ENCODE results near the gene MTMR11.

Gene MTMR11

DNA sequence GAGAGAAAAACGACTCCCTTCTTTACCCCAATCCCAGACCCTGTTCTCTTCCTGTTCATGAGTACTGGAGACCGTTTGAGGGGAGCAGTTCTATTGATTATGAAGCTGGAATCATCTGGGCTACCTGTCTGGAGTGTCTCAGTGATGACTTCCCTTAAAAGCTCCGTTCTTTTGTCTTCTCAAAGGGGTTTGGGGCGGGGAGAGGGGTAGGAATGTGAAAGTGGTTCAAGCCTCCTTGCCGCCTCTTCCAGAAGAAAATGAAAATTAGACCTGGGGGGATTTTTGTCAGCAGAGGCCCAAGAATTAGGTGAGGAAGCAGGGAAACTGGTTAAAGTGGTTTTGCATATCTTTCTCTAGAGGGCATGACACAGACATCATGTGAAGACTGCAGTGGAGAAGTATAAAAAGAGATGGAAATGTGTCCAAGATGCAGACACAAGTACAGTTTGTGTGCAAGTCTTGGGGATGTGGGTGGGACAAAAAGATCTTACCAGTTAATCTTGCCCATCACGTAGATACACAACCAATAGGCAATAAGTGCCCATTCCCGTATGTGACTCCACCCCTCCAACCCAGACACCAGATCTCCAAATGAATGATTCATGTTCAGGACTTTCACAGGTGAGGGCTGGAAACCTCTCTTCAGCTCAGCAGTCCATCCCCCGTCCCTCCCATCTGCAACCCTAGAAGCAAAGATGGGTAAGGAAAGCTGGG, 470 bp upstream of the MTMR11 start:
- FAIRE-seq = no peak

GRCh38 chr1:149934356-149934755, 2.3 kb downstream of the MTMR11 start:
- FAIRE-seq = no peak

- no peak for FAIRE-seq
Measured at GRCh38 chr1:149933208-149933607, 3.5 kb downstream of the MTMR11 start.

GRCh38 chr1:149932474-149932873, 4.2 kb downstream of the MTMR11 start:
- FAIRE-seq = no peak

DNA sequence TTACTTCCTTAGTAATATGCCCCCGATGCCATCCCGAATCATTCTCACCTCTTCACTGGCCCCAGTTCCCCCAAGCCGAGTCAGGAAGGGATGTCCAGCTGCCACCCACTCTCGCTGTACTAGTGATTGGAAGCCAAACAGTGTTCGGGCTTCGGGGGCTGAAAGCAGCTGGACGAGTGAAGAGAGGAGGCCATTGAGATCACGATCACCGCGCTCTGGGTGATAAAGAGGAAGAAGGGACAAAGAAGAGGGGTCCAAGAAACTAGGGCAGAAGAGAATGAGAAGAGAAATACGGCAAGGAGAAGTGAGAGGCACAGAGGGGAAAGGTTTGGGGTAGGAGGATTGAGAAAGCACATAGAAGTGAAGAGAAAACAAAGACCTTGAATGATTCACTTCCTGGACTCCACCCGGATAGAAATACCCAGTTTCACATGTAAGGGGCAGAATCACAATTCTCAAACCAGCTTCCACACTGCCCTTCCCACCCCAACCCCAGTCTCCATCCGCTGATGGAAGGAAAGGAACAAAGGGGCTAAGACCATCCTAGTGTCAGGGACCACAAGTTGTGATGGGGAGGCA, 5.4 kb downstream of the MTMR11 start:
- FAIRE-seq = no peak

DNA sequence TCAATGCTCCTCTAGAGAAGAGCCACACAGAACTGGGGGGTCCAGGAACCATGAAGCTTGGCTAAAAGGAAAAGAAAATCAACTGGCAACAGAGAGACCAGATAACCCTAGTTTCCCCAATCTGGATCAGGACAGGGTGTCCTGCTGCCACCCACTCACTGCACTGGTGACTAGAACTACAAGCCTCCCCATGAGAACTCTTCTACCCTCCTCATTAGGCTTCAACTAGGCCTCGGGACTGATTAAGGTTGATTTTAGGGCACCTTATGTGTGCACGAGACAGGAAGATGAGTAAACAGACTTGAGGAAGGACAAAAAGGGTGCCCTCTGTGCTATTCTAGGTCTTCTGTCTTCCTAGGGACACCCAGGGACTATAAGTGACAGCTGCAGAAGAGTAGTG, 6.8 kb downstream of the MTMR11 start:
- FAIRE-seq = no peak

DNA sequence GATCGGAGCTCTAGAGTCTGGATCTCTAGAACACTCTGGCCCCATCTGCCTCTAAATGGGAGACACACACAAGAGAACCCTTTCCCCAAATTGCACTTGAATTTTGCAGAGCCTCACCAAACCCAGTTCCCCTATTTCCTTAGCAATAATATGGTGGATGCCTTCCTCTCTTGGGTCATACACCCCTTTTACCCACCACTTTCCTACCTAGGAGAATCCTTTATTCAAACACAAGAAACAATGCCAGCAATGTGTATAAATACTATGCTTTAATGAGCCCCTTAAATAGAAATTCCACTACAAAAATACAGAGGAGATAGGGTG, 8.3 kb downstream of the MTMR11 start:
- no peak for FAIRE-seq

DNA sequence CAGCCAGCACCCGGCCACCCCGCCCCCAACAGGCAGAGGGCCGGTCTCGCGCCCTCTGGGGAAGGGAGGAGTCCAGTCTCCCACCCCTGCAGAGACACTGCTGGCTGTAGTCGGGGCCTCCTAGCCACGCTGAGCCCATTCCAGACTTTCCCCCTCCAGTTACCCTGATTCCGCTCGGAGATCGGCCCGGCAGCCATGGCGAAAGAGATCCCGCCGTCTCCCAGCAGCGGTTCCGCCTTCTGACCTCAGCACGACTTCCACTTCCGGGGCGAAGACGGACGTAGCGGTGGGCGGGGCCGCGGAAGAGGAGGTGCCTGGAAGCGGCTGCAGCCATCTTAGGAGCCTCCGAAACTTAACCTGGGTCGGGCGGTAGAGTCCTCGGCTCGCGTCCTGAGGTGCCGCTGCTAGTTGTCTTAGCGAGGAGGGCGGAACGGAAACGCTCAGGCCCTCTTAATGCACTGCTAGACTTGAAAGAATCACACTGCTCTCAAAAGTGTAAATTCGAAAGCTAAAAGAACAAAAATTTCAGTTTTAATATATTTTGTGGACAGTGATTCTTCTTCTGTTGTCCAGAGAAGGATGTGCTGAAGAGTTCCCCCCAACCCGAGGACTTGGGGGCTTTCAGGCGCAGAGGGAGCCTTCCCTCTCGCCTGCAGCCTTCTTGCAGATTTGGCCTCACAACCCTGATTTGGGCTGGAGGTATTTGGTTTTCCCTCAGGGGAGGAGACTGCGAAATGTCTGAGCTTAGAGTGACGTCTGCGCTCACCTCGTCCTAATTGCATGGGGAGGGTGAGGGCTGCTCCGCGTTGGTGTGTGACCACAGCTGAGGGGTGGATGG, 8.9 kb downstream of the MTMR11 start, which contains the start of gene SF3B4:
TSS of gene SF3B4 (minus strand) at position 241 of the 838 bp plus-strand sequence. CDS start at position 197, 44 bp downstream.
- peak; percentile 50 for FAIRE-seq

DNA sequence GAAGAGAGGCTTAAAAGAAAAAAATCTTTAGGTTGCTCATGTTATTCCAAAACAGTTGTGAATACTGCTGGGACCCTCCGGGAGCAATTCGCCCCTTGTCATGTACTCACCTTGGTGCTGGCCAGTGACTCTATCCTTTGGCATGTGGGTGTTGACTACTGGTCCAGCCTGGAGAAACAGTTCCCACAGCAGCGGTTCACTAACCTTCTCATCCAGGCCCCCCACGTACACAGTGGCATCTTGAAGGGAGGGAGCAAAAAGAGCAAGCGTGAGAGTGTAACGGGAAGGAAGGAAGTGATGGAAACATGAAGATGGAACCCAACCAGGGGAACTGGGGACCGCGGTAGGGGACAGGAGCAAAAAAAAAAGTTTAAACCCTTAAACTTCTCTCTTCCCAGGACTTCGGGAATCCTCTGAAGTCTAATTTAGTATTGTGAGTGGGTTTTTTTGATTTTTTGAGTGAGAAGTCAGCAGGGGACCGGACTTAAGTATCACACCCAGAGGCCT, 9.6 kb downstream of the MTMR11 start:
- no peak for FAIRE-seq

DNA sequence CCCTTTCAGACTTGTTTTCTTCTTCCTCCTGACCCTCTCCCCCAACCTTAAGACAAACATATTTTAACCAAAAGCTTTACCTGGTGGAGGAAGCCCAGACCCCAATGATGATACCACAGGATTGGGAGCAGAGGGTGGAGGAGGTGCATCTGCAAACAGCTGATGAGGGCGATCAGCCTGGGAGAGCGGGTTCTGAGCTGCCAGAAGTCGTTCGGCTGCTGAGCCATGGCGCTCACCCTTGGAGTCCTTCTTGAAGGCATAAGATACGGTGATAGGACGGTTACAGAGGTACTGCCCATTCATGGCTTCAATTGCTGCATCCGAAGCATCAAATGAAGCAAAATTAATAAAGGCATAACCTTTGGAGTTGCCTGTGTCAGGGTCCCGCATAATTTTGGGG, 10.4 kb downstream of the MTMR11 start:
- FAIRE-seq = no peak

GRCh38 chr1:149925751-149926150, 10.9 kb downstream of the MTMR11 start:
- no peak for FAIRE-seq

DNA sequence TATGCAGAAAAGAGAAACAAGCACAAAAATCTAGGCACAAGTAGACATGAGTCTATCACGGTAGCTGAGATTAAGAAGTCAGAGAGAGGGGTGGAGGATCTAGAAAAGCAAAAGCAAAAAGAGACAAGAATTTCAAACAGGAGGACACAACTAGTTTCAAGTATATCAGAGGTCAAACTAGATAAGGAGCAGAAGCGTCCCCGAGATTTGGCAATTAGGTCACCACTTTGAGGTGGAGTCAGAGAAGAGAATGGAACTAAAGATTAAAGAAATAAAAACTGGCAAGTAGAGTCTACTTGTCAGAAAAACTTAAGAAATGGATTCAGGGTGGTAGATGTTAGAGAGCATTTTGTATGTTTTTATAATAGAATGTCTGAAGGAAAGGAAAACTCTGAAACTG, 11.3 kb downstream of the MTMR11 start:
- no peak for FAIRE-seq

DNA sequence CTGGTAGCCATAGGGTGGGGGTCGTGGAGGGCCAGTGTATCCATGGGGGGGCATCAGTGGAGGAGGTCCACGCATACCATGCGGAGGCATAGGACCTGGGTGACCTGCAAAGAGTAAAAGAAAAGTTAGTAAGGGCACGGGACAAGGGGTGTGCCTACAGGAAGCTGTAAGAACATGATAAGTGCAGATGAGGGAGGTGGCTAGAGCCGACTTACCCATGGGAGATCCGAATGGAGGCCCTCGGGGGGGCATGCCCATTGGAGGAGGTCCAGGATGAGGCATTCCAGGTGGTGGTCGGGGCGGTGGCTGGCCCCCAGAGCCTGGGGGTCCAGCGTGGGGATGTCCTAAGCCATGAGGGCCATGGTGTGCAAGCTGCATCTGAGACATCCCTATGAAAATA, 13.1 kb downstream of the MTMR11 start:
- no peak for FAIRE-seq

GRCh38 chr1:149917571-149918144, 19.0 kb downstream of the MTMR11 start, which contains the start of gene SV2A:
SV2A (minus strand) TSS chr1:149917844; CDS start chr1:149913840, 4,004 bp downstream.
- no peak for FAIRE-seq

DNA sequence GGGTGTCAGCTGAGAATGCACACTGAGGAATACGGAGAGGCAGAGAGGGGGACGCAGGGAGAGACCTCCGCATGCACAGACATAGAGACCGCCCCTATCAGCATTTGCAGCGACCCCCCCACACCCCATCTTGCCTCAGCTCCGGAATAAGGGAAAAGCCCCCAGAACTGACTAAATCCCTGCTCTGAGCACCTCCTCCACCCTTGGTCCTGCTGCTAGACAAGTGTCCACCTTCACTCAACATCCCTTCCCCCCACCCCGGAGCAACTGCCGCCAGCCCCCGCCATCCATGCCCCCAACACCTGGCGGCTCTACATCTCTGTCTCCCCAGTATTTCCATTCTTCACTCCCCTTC, 19.8 kb downstream of the MTMR11 start:
- no peak for FAIRE-seq

- no peak for FAIRE-seq
Measured at GRCh38 chr1:149916193-149916897, 20.3 kb downstream of the MTMR11 start.

DNA sequence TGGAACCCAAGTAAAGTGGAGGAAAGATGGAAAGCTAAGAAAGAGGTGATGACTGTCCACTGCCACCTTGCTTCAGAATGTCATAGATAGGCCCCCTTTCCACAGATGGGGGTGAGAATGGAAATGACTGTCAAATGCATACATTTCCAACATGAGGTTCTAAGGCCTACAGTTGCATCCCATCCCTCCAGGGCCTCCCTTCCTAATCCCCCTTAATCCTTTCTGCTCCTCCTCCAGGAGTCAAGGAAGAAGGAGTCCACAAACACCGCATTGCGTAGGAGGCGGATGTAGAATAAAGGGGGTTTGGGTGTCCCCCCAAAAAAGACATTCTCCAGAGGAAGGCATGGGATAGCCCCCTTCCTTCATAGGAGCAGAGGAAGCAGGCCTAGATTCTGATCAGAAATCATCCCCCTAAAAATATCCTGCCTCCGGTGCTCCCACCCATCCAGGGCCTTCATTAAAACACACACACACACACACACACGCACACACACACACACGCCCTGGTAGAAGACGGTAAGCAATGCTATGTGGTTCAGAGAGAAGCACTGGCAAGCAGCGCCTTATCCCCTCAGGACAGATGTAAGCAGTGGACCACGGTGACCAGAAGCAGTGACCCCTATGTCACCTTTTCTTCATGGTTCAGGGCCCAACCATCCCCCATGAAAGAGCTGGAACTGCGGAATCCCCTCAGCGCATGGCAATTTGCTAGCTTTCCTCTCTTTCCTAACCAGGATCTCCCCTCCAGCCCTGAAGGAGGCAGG, 21.1 kb downstream of the MTMR11 start:
- no peak for FAIRE-seq

DNA sequence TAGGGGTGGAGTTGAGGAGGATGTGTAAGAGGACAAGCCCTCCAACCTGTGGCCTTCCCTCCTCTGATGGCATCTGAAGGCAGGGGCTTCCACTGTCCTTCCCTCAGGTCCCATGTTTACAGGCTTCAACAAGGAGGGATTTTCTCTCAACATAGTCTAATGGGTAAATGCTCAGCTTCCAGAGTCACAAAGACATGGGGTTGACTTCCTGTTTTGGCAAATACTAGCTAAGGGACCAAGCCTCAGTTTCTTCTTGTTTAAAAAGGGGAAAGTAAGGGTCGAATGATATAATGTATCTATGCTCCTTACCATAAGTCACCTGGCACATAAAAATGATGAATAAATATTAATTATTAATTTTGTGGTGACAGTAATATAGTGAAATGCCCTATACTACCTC, 22.1 kb downstream of the MTMR11 start:
- FAIRE-seq = no peak

GRCh38 chr1:149906570-149907075, 30.1 kb downstream of the MTMR11 start:
- no peak for FAIRE-seq

DNA sequence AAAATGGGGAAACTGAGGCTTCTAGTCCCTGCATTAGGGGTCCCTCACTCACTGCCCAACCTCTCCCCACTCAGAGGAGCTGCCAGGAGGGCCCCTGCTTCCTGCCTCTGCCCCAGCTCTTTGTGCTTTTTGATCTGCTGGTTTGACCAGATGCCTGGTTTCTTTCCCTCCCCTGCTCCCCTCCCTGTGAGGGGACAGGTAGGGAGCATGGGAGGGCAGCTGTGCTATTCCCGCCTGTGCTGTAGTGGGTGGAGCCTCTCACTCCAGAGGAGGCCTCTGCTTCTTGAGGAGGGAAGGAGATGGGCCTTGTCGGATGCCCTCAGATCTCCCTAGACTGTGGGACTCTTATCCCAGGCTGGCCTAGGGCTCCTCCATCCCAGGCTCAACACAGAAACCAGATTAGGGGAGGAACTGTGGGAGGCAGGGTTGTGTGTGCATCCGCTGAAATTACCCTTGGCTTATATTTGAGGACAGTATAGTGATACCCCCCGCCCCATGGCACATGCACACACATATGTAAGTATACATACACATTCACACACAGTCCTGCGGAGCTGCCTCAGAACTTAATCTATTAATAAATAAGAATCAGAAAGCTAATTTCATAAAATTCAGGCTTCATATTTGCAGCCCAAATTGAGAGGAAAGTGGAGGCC, 32.7 kb downstream of the MTMR11 start:
- no peak for FAIRE-seq
